ENCODE measurements around the gene MTLN.
A peak's percentile ranks its signal among the peaks of the same experiment; 100 is the strongest.
"Not testable (repeated sequence)": the region's sequence is repeated elsewhere in the genome, so short reads cannot be mapped to it uniquely, and the experiment has no call there.

Gene MTLN

GRCh38 chr2:110211938-110212858, at the start of gene MTLN:
MTLN (minus strand) TSS chr2:110212547; CDS start chr2:110212525, 22 bp downstream.
- DNase-seq, result peak; percentile 86

- not testable (repeated sequence) for DNase-seq
Observed at GRCh38 chr2:110261910-110262309, 49.6 kb upstream of the MTLN start.

- peak; percentile 15 for DNase-seq
Observed at GRCh38 chr2:110248081-110248795, 35.9 kb upstream of the MTLN start.

GRCh38 chr2:110245488-110246435, 33.4 kb upstream of the MTLN start:
- DNase-seq, result not testable (repeated sequence)

- not testable (repeated sequence) for DNase-seq
Observed at GRCh38 chr2:110243283-110243682, 30.9 kb upstream of the MTLN start.

GRCh38 chr2:110234514-110234913, 22.2 kb upstream of the MTLN start:
- not testable (repeated sequence) for DNase-seq

GRCh38 chr2:110229886-110230285, 17.5 kb upstream of the MTLN start:
- DNase-seq, result not testable (repeated sequence)

GRCh38 chr2:110222626-110223025, 10.3 kb upstream of the MTLN start:
- not testable (repeated sequence) for DNase-seq

GRCh38 chr2:110221938-110222337, 9.6 kb upstream of the MTLN start:
- DNase-seq, result no peak

GRCh38 chr2:110220190-110220564, 7.8 kb upstream of the MTLN start:
- DNase-seq, result no peak

GRCh38 chr2:110219496-110220189, 7.3 kb upstream of the MTLN start:
- no peak for DNase-seq

GRCh38 chr2:110218889-110219288, 6.5 kb upstream of the MTLN start:
- DNase-seq, result not testable (repeated sequence)

GRCh38 chr2:110216803-110217202, 4.5 kb upstream of the MTLN start:
- no peak for DNase-seq

- DNase-seq, result no peak
Observed at GRCh38 chr2:110216199-110216598, 3.9 kb upstream of the MTLN start.

- DNase-seq, result no peak
Observed at GRCh38 chr2:110215566-110216158, 3.3 kb upstream of the MTLN start.

GRCh38 chr2:110215091-110215490, 2.7 kb upstream of the MTLN start:
- DNase-seq, result no peak

- DNase-seq, result not testable (repeated sequence)
Observed at GRCh38 chr2:110213522-110213921, 1.2 kb upstream of the MTLN start.

GRCh38 chr2:110205660-110206455, 6.5 kb downstream of the MTLN start:
- DNase-seq, result no peak

GRCh38 chr2:110204408-110205385, 7.7 kb downstream of the MTLN start, which contains the start of gene NPHP1:
NPHP1 (minus strand) TSS chr2:110205013; CDS start chr2:110204968, 45 bp downstream.
- DNase-seq, result peak; percentile 92

All from left hindlimb (tissue), 1 donor.